HepG2 (cell line): ENCODE results near the gene PRPF38B. TPM values are rescaled to one million over a fixed set of nuclear protein-coding genes. Genes with fewer than 3 reads are reported as not detected.

ENCODE experiments used
- ATAD3A ChIP-seq: sonication (generic); formaldehyde crosslinking; IDR thresholded peaks from 2 replicates; pipeline ENCODE4 v1.4.0; 2020; ENCODE audit warnings: missing genetic modification reagents
- FUBP1 ChIP-seq: sonication (generic); formaldehyde crosslinking; IDR thresholded peaks from 2 replicates; pipeline ENCODE4 v1.5.1; 2020; ENCODE audit warnings: missing genetic modification reagents, mild to moderate bottlenecking, borderline replicate concordance
- HNF1A ChIP-seq, 2 experiments: sonication (generic) in 1 of 2; formaldehyde crosslinking in 1 of 2; IDR thresholded peaks; 2 replicates each; pipeline versions ENCODE4 v1.4.0 to v1.6.1; 2016 to 2020; ENCODE audit warnings: borderline replicate concordance in 1 of 2, low read depth in 1 of 2, mild to moderate bottlenecking in 1 of 2, missing genetic modification reagents in 1 of 2
- MXD4 ChIP-seq: IDR thresholded peaks from 2 replicates; pipeline ENCODE4 v1.6.1; 2016; ENCODE audit warnings: mild to moderate bottlenecking, missing biosample characterization, missing genetic modification reagents
- NFE2 ChIP-seq: sonication (generic); formaldehyde crosslinking; IDR thresholded peaks from 2 replicates; pipeline ENCODE4 v1.4.0; 2020; ENCODE audit warnings: missing genetic modification reagents
- NKX3-1 ChIP-seq: sonication (generic); formaldehyde crosslinking; IDR thresholded peaks from 2 replicates; pipeline ENCODE4 v1.5.0; 2020; ENCODE audit warnings: missing genetic modification reagents
- NPAS2 ChIP-seq: sonication (generic); formaldehyde crosslinking; IDR thresholded peaks from 2 replicates; pipeline ENCODE4 v1.8.0; 2022; ENCODE audit warnings: mild to moderate bottlenecking, missing genetic modification reagents, borderline replicate concordance
- RFX1 ChIP-seq: fragments of 450-650 bp; IDR thresholded peaks from 2 replicates; pipeline ENCODE4 v1.6.1; 2017
- TBP ChIP-seq: sonication (generic); formaldehyde crosslinking; IDR thresholded peaks from 2 replicates; pipeline ENCODE4 v1.5.0; 2020; ENCODE audit warnings: missing genetic modification reagents
- TBX3 ChIP-seq: fragments of 450-650 bp; IDR thresholded peaks from 2 replicates; pipeline ENCODE4 v1.6.1; 2017; ENCODE audit warnings: antibody characterized with exemption, mild to moderate bottlenecking, inconsistent platforms, borderline replicate concordance
- TGIF2 ChIP-seq: IDR thresholded peaks from 2 replicates; pipeline ENCODE4 v1.6.1; 2016; ENCODE audit warnings: control low read depth, missing compliant biosample characterization
- THAP9 ChIP-seq: sonication (generic); formaldehyde crosslinking; IDR thresholded peaks from 2 replicates; pipeline ENCODE4; 2020; ENCODE audit warnings: missing genetic modification reagents, mild to moderate bottlenecking, borderline replicate concordance
- ZBTB44 ChIP-seq: sonication (generic); formaldehyde crosslinking; IDR thresholded peaks from 2 replicates; pipeline ENCODE4 v1.4.0; 2020; ENCODE audit warnings: missing genetic modification reagents
- ZGPAT ChIP-seq: IDR thresholded peaks from 2 replicates; pipeline ENCODE4 v1.6.1; 2016; ENCODE audit warnings: mild to moderate bottlenecking
- ZNF331 ChIP-seq: sonication (generic); formaldehyde crosslinking; IDR thresholded peaks from 2 replicates; pipeline ENCODE4 v1.4.0; 2020; ENCODE audit warnings: missing genetic modification reagents
- ZNF749 ChIP-seq: sonication (generic); formaldehyde crosslinking; IDR thresholded peaks from 2 replicates; pipeline ENCODE4 v1.8.0; 2022; ENCODE audit warnings: mild to moderate bottlenecking, missing genetic modification reagents, moderate library complexity, borderline replicate concordance
- polyA plus RNA-seq, 8 experiments: library from polyadenylated mRNA; depleted of rRNA in 3 of 8; stranded (reverse) in 7 of 8; unstranded in 1 of 8; fragments of >200 nt; fragmentation: Illumina TruSeq in 4 of 8; extraction: Trizol in 4 of 8; gene quantifications; 2 replicates each; pipeline versions ENCODE4 v1.2.1 to v1.2.3, GENCODE V29; 2011 to 2016; ENCODE audit warnings: low read depth in 4 of 8, missing spikeins in 1 of 8, mixed read lengths in 1 of 8; ENCODE audit not compliant: insufficient read depth in 1 of 8
- total RNA-seq, 5 experiments: library from RNA; depleted of rRNA; stranded (reverse); fragments of >200 nt; fragmentation: Illumina TruSeq; extraction: Trizol; gene quantifications; 2 replicates each; pipeline ENCODE4 v1.2.3, GENCODE V29; 2016; ENCODE audit warnings: low read depth in 1 of 5

The PRPF38B gene
- total and polyA plus RNA-seq, 2 of the 13 experiments (the other 11 are each of a cell fraction or from before 2014, with no cell fraction given) = 25.7 to 29.7 TPM

- TF ChIP-seq ZGPAT (peak; percentile 75), NFE2 (CRISPR knock-in tag) (no peak), RFX1 (no peak), FUBP1 (CRISPR knock-in tag) (no peak), TGIF2 (0 out of 2 replicates have a peak, but pooled peaks have one; percentile 13), TBP (no peak), ZNF749 (no peak), ZNF331 (CRISPR knock-in tag) (peak; percentile 64; the same call in 1 of the 2 replicates), NPAS2 (CRISPR knock-in tag) (no peak), TBX3 (no peak; the same call in 1 of the 2 replicates), ZBTB44 (CRISPR knock-in tag) (peak; percentile 48; the same call in 1 of the 2 replicates), ATAD3A (CRISPR knock-in tag) (no peak), THAP9 (CRISPR knock-in tag) (peak; percentile 60; the same call in 1 of the 2 replicates), NKX3-1 (CRISPR knock-in tag) (no peak), MXD4 (CRISPR knock-in tag) (no peak; the same call in 1 of the 2 replicates), HNF1A (IDR thresholded peaks at IDR 0.05; ENCODE audit: low read depth) (no peak), HNF1A (CRISPR knock-in tag; IDR thresholded peaks at IDR 0.05; ENCODE audit: borderline replicate concordance) (no peak; the same call in 1 of the 2 replicates)
These were observed 54.5 kb downstream of the PRPF38B start, which contains the start of gene STXBP3 (continued) for GRCh38 chr1:108746382-108747170.
